Left colon (tissue), 2 donors: ENCODE measurements around the gene TTC29. TPM values are rescaled to one million over a fixed set of nuclear protein-coding genes. Genes with fewer than 3 reads are reported as not detected.
"Not testable (repeated sequence)": the region's sequence is repeated elsewhere in the genome, so short reads cannot be mapped to it uniquely, and the experiment has no call there.

Experiments used
- ATAC-seq: fragments of 200-7000 bp; cut with Tn5 transposase; one replicate; pipeline ENCODE4 v1.9.1; 2020; ENCODE audit warnings: mild to moderate bottlenecking, moderate library complexity
- DNase-seq, 2 donors: peaks; one replicate each; pipeline ENCODE4 v3.0.0-alpha.2; 2020
- intact Hi-C, 2 donors: fragments of 100-400 bp; cut with DNase I in 1 of 2; cut with micrococcal nuclease in 1 of 2; formaldehyde crosslinking; loops; one replicate each; pipeline versions ENCODE4 v1.11.2 to v1.14.0; 2022; cut with DNase I, micrococcal nuclease
- total RNA-seq, 2 donors: library from RNA; stranded (reverse); fragmentation: NEBNext Ultra II Directional; extraction: Animal tissue kit (Norgen Biotek cat#: 25700); gene quantifications; one replicate each; pipeline ENCODE4 v1.2.1, GENCODE V29; 2021
- donor health status: DM: no; HTN: no; CAD: no.
- donor health status: DM: yes; HTN: yes; CAD: no.

Gene TTC29
- total RNA-seq, 2 donors from 2014 or later = not detected

DNA sequence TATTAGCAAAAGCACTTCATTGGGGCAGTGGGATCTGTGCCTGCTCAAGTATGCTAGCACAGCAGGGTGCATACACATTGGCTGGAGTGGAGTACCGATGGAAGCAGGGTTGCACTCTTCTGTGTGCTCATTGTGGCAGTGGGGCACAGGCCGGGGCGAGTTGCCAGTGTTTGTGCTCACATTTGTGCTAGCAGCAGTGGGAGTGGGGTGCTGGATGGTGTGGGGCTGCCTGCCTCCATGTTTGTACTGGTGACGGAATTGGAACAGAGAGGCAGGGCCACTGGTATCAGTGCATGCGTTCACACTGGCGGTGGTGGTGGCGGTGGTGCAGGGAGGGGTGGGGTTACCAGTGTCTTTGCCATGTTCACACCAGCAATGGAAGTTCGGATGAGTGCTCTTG lies 169.0 kb downstream of the TTC29 start:
- intact Hi-C loops = no loop called here
- DNase-seq (no peak), ATAC-seq (no peak)

DNA sequence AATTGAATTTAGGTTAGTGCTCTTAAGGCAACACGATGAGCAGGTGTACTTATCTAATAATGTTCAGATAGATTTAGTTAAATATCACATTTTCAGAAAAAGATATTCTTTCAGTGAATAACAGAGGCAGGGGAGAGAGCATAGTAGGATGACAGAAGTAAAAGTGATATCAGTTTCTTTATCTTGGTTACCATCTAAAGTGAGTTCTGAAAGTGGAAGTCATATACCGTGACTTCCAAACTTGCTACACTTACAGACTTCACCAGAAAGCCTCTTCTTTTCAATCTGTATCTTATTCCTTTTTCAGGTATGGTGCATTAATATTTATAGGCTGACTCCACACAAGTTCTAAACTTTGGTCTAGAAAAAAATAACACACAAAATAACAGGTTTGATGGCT lies 182.1 kb downstream of the TTC29 start:
- DNase-seq = no peak
- intact Hi-C loops = no loop called here
- no peak for ATAC-seq

DNA sequence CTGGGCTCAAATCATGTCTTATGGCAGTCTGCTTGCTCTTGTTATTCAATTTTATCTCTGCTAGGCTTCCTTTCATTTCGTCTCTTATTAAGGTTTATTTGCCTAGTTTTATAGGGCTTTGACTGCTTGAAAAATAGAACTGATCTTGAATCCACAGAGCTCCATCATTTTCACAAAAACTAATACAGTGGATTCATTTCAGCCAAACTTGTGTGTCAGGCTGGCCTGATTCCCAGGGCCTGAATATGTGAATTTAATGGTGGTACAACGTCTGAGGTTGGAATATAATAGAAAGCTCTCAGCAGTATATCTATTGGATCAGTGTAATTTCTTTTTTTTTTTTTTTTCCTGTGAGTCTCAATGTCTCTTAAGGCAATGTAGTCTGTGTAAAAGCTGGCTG lies 183.6 kb downstream of the TTC29 start:
- intact Hi-C loops = no loop called here
- DNase-seq (no peak), ATAC-seq (no peak)

DNA sequence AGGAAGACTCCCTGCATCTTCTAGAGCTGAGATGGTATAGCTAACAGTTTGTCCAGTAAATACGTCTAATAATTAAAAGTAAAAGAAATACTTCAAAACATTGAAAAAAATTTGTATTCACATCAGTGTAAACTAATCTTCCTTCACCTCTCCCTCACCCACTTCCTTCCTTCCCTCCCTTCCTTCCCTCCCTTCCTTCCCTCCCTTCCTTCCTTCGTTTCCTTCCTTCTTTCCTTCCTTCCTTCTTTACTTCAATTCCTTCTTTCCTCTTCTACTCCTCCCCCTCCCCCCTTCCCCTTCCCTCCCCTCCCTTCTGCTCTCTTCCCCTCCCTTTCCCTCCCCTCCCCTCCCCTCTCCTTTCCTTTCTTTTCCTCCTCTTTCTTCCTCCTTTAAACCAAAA lies 203.2 kb downstream of the TTC29 start:
- DNase-seq (no peak), ATAC-seq (no peak)
- intact Hi-C loops = no loop called here

DNA sequence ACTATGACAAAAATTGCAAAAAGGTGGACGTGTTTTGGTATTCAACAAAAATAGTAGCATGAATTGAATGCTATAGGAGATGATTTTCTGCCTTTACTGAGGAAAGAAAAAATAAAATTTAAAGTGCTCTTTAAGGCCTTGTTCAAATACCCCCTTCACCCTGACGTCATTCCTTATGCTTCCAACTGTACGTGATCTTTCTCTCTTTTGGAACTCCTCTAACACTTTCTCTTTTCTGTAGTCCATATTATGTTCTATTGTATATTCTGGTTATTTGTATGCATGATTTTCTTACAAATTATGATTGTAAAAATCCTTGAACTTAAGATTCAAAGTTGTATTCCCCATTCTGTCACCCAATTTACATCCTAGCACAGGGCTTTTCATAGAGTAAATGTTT lies 206.5 kb downstream of the TTC29 start:
- DNase-seq = no peak
- no peak for ATAC-seq
- intact Hi-C loops = no loop called here

DNA sequence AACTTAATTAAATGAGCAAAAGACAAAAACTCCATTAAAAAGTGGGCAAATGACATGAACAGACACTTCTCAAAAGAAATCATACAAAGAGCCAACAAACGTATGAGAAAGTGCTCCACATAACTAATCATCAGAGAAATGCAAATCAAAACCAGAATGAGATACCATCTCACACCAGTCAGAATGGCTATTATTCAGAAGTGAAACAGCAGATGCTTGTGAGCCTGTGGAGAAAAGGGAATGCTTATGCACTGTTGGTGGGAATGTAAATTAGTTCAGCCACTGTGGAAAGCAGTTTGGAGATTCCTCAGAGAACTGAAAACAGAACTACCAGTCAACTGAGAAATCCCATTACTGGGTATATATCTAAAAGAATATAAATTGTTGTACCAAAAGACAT lies 222.1 kb downstream of the TTC29 start:
- ATAC-seq, intact Hi-C loops, DNase-seq: not testable (repeated sequence)

DNA sequence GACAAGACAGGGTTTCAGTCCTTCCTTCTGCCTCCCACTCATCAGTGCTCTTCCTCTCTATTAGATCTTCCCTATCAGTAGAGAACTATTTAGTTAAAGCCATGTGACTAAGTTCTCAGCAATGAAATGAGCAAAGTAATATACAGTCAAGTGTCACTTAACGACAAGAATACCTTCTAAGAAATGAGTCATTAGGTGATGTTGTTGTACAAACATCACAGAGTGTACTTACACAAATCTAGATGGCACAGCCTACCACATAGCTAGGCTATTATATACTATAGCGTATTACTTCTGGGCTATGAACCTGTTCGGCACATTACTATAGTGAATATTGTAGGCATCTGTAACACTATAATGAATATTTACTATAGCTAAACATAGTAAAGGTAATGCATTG lies 235.7 kb downstream of the TTC29 start:
- no peak for DNase-seq
- no peak for ATAC-seq
- intact Hi-C loops = no loop called here

DNA sequence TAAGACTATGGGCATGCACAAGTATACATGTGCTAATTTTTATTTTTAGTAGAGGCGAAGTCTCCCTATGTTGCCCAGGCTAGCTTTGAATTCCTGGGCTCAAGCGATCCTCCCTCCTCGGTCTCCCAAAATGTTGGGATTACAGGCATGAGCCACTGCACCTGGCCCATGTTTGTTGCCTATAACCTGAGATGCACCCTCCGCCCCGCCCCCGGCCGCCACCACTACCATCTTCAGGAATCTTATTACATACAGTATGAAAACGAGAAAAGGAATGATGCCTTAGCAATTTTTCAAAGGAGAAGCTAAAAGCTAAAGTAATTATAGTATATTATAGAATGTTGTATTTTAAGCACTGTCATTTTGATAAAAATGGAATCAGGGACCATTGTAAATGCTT lies 245.8 kb downstream of the TTC29 start:
- intact Hi-C loops = no loop called here
- DNase-seq (no peak), ATAC-seq (no peak)

DNA sequence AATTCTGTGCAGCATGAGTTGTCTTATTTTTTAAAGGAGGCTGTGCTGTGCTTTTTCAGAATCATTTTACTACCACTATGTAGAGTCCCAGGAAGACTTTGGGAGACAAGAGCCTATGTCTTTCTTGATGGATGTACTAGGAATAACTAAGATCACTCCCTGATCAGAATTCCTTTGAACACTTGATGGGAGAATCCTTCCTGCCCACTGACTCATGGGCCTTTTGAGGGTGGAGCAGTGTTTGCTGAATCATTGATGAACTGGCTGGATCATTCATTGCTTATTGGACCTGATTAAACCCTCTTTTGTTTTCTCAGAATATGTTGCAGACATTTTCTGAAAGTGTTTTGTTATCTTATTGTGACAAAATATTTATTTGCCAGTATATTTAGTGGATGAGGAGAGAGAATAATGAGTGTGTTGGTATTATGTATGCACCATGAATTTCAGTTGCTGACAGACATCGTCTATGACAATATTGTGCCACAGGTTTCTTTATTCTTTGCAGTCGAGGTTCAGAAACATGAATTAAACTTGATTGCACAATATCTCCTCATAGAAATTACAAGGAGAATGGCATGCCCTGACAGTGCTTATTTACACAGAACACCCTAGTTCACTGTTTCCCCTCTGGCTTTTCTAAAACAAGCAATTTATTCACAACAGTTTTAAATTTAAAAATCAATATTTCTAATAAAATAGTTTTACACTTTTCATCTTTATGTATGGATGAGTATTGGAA lies 270.7 kb downstream of the TTC29 start:
- intact Hi-C loops = no loop called here
- DNase-seq (no peak), ATAC-seq (no peak)

DNA sequence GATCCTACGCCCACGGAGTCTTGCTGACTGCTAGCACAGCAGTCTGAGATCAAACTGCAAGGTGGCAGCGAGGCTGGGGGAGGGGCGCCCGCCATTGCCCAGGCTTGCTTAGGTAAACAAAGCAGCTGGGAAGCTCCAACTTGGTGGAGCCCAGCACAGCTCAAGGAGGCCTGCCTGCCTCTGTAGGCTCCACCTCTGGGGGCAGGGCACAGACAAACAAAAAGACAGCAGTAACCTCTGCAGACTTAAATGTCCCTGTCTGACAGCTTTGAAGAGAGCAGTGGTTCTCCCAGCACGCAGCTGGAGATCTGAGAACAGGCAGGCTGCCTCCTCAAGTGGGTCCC lies 281.7 kb downstream of the TTC29 start:
- intact Hi-C loops, DNase-seq, ATAC-seq: not testable (repeated sequence)

DNA sequence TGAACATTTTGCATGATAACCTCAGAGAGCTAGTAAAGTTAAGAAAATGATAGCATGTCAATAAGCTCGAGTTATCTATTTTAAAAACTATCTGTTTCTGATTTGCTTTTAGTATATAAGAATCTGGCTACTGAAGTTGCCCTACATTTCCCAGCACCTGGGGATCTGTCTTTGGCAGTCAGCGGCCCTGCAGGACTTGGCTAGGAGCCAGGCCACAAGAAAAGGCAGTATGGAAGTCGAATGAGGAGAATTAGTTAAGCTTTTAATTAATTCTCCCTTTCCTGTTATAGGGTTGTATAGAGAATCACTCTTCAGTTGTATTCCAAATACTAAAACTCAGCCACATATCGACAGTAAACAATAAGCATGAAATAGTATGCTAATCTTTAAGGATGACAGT lies 284.3 kb downstream of the TTC29 start:
- no peak for ATAC-seq
- no peak for DNase-seq
- intact Hi-C loops = no loop called here
